ENCODE results near the gene CAMTA1.

DNA sequence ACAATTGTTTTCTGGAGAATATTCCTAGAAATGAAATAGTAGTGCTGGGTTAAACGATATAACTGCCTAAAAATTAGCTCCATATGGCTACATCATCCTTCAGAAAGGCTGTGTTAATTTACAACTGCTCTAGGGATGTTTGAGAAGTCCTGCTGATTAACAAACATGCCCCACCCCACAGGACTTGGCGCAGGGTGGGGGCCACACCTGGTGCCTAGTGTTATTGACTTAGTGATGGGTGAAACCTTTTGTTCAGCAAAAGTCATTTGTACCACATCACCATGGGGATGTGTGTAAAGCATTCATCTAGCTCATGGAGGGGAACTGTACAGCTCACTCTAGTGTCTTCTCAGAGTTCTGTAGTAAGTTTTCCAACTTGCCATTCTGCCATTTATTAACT, 492.8 kb downstream of the CAMTA1 start:
- TF ChIP-seq CTCF (IDR thresholded peaks at IDR 0.05; ENCODE audit: poor library complexity) (no peak), EZH2 (IDR thresholded peaks at IDR 0.05; ENCODE audit: borderline replicate concordance) (no peak), EZH2phosphoT487 (IDR thresholded peaks at IDR 0.05; ENCODE audit: low read depth, severe bottlenecking, unreplicated experiment) (no peak)

All from hepatocyte (in vitro differentiated cells).